ENCODE data around the gene ZNF471.

DNA sequence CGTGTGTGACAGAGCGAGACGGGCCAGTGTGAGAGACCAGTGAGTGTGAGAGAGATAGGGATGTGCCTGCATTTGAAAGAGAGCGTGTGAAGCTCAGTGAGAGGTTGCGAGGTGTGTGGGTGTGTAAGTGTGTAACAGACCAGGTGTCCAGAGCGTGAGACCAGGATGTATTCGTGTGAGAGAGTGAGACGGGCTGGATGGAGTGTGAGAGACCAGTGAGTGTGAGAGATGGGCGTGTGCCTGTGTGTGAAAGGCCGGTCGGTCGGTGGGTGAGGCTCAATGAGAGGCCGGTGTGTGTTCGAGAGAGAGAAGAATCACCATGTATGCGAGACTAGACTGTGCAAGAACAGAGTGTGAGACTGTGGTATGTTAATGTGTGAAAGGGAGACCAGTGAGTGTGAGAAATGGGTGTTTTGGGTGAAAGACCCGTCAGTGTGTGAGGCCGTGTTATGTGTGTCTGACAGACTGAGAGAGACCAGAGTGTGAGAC is 679 bp downstream of the ZNF471 start:
- TF ChIP-seq, protein P1, sequence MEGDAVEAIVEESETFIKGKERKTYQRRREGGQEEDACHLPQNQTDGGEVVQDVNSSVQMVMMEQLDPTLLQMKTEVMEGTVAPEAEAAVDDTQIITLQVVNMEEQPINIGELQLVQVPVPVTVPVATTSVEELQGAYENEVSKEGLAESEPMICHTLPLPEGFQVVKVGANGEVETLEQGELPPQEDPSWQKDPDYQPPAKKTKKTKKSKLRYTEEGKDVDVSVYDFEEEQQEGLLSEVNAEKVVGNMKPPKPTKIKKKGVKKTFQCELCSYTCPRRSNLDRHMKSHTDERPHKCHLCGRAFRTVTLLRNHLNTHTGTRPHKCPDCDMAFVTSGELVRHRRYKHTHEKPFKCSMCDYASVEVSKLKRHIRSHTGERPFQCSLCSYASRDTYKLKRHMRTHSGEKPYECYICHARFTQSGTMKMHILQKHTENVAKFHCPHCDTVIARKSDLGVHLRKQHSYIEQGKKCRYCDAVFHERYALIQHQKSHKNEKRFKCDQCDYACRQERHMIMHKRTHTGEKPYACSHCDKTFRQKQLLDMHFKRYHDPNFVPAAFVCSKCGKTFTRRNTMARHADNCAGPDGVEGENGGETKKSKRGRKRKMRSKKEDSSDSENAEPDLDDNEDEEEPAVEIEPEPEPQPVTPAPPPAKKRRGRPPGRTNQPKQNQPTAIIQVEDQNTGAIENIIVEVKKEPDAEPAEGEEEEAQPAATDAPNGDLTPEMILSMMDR (IDR thresholded peaks at IDR 0.05): no peak
- TF ChIP-seq POLR2A (IDR thresholded peaks at IDR 0.05): no peak

Data from thyroid gland (tissue), 4 donors.